CD4-positive, alpha-beta T cell treated with Interleukin-4 for 4 hours (primary cell): ENCODE measurements around the gene COL28A1.

Experiments
- DNase-seq: peaks from one replicate; pipeline ENCODE4 v3.0.0-alpha.2; 2020

COL28A1 gene

GRCh38 chr7:7452652-7453051, 83.0 kb downstream of the COL28A1 start:
- DNase-seq = no peak

DNA sequence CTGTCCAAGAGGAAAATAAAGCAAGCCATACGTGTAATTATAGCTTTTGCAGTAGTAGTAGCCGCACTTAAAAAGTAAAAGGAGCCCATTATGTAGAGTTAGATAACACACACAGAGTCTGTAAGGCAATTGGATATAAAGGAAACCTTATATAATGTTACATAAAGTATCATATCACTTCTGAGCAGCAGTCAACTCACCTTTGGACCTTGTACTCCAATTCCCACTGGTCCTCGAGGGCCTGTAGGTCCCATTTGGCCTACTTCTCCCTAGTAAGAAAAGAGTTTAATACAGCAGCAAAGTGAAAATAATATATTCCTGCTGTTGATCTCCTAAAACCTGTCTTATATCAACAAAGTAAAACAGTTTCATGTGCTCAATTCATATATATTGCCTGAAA, 83.6 kb downstream of the COL28A1 start:
- DNase-seq = no peak

- DNase-seq = no peak
These were observed 86.6 kb downstream of the COL28A1 start for GRCh38 chr7:7449055-7449454.

DNA sequence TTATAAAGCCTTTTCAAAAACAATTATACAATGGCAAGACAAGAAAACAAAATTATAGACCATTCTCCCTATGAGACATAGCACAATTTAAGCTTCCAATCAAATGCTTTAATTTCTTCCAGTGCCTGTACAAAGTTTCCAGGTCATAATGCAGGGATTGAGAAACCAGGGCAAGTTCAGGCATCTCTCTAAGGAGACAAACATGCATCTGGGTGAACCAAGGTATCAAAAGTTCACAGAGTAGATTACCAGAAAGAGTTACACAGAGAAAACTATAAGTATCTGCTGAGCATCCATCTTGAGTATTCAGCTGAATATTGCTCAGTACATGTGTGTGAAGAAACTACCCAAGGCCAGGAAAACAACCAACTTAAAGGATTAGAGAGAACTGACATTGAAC, 89.1 kb downstream of the COL28A1 start:
- DNase-seq = no peak

- DNase-seq = no peak
These were observed 91.8 kb downstream of the COL28A1 start for GRCh38 chr7:7443806-7444350.

DNA sequence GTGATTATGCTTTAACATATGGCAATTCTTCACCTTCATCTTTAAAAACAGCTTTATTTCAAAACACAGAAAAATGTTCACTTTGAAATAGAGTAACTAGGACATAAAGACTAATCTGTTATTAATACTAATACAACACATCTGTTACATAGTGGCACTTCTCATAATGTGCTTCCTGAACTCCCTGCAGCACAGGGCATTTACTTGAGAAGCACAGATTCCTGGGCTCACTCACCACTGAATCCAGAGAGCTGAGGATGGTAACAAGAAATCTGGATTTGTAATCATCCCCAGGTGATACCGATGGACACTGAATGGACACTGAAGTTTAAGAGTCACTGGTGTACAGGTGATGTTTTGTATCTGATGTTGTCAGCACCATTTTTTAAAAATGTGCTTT, 96.1 kb downstream of the COL28A1 start:
- DNase-seq = no peak

DNA sequence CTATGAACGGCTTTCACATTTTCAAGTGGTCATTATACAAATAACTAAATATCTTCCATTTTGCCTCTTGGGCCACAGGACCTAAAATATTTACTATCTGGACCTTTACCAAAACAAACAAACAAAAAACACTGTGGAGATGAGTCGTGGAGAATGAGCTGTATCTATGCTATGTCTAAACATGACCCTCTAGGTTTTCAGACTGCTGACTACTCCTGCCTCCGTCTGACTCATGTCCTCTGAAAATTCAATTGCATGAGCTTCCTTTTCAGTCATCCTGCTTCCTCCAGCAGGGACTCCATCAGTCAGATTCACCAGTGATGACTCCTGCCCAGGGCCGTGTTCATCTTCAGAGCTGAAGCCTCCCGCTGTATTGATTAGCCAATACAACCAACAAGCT, 96.8 kb downstream of the COL28A1 start:
- DNase-seq = no peak

DNA sequence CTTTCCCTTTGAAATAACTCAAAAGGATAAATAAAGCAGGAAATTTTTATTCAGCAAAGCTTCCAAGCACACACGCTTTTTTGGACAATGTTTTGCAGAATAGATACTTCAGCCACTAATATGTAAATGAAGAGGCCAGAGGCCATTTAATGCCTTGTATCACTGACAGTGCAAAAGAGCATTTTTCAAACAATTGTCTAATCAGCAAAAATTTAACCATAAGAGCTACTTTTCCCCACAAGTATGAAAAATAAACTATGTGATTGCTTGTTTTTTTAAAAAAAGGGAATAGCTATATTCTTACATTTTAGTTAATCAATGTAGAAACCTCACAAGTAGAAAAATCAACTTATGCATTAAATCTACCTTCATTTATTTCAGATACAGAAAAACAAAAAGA, 99.7 kb downstream of the COL28A1 start:
- DNase-seq = no peak

- DNase-seq = no peak
These were observed 101.3 kb downstream of the COL28A1 start for GRCh38 chr7:7434329-7434728.

- no peak for DNase-seq
These were observed 101.9 kb downstream of the COL28A1 start for GRCh38 chr7:7433811-7434210.

- no peak for DNase-seq
These were observed 102.7 kb downstream of the COL28A1 start for GRCh38 chr7:7432979-7433378.

- no peak for DNase-seq
These were observed 106.9 kb downstream of the COL28A1 start for GRCh38 chr7:7428806-7429205.

GRCh38 chr7:7427363-7427762, 108.3 kb downstream of the COL28A1 start:
- no peak for DNase-seq

DNA sequence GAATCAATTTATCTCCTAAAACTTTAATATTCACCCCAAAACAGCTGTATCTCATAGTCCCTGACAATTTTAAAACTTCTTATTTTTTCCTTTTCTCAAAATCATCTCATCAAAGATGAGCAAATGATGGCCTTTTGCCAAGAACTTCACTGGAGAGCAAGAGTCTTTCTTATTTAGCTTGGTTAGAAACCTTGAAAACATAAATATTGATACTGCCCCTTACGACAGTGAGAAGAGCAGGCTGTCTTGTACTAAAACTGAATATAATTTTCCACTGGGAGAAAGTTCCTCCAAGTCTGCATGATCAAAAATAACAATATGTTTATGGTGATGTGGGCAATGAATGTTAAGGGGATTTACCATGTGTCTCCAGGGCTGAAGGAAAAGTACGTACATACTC, 109.0 kb downstream of the COL28A1 start:
- DNase-seq = no peak

DNA sequence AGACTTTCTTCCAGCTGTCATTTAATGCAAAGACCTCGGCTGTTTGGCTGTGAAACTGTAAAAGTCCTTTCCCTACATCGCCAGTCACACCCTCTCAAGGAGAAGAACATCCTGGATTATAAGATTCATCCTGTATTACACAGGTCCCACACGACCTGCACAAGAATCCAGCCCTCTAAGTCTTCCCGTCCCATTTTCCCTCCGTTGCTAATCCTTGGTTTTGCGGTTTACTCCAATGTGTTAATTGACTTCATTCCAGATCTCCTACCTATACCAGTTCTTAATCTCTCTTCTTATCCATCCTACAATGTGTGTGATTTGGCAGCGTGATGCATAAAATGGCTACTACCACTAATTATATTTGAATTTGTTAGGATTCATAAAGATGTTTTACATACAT, 110.4 kb downstream of the COL28A1 start:
- DNase-seq = no peak

- peak; percentile 30 for DNase-seq
These were observed 111.4 kb downstream of the COL28A1 start for GRCh38 chr7:7424151-7424873.

DNA sequence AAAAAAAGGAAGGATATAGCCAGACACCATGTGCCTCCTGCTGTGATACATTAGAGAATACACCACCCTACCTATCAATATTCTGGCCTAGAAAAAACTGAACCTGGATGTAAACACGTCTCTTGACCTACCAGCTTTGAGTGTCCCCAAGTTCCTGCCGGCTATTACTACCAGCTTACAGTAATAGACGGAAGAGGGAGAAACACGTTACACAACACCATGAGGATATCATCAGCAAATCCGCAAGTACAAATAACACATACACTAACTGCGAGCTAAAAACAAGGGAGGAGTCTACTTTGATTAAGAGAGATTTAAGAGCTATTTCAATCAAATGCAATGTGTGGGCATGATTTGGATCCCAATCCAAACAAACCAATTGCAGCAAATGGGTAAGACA, 113.0 kb downstream of the COL28A1 start:
- DNase-seq = no peak

GRCh38 chr7:7421826-7422225, 113.8 kb downstream of the COL28A1 start:
- no peak for DNase-seq

DNA sequence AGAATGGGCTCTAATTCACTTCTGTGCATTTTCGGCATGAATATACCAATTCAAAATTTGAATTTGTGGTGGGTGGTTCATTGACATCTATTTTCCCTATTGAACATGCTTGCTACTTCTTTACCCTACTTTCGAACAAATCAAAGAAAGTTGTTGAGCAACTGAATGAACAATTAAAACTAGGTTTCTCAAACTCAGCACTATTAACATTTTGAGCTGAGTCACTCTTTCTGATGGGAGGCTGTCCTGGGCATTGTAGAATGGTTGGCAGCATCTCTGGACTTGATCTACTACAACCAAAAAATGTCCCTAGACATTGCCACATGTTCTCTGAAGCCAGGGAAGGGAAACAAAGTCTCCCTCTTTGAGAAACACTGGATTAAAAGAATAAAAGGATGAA, 116.7 kb downstream of the COL28A1 start:
- no peak for DNase-seq

GRCh38 chr7:7417851-7418250, 117.8 kb downstream of the COL28A1 start:
- DNase-seq = no peak

GRCh38 chr7:7417414-7417813, 118.3 kb downstream of the COL28A1 start:
- no peak for DNase-seq

- peak; percentile 31 for DNase-seq
These were observed 119.4 kb downstream of the COL28A1 start for GRCh38 chr7:7416031-7416858.

GRCh38 chr7:7414791-7415603, 120.7 kb downstream of the COL28A1 start:
- DNase-seq = no peak
